Measurements from ENCODE around the gene EHD1. TPM values are rescaled to one million over a fixed set of nuclear protein-coding genes. Genes with fewer than 3 reads are reported as not detected.

EHD1 gene
- polyA plus RNA-seq, 3 donors: 30.3 to 212 (median 48.4) TPM

- Histone ChIP-seq H4K20me1 (ENCODE audit: insufficient read depth, low read length) (peaks cover 43% of the 10 kb centered on the region), H3K4me1 (ENCODE audit: control insufficient read depth in 1 of 2, insufficient read depth in 2 of 2, low read length in 2 of 2) (peaks cover 64 to 80% of the 10 kb centered on the region in 2 donors), H3K9ac (ENCODE audit: insufficient read depth, low read length, poor library complexity, severe bottlenecking) (peak overlapping the region; percentile 16), H3K4me2 (replicated peaks; ENCODE audit: extremely low read depth, low read length, poor library complexity, severe bottlenecking) (peak overlapping the region; percentile 5), H3K36me3 (replicated peaks in 1 of 2; ENCODE audit: control insufficient read depth in 1 of 2, insufficient read depth in 2 of 2, low read length in 2 of 2) (peaks cover 23 to 24% of the 10 kb centered on the region in 2 donors), H3K79me2 (ENCODE audit: insufficient read depth, low read length) (peaks cover 16% of the 10 kb centered on the region), H3K27me3 (ENCODE audit: control insufficient read depth in 2 of 2, insufficient read depth in 2 of 2, low read length in 2 of 2) (no peaks in the 10 kb centered on the region), H2AFZ (ENCODE audit: insufficient read depth, low read depth, low read length, poor library complexity, severe bottlenecking) (no peak overlapping the region), H3K4me3 (replicated peaks in 1 of 3; ENCODE audit: low read depth in 2 of 3, low read length in 3 of 3) (no peak overlapping the region), H3K27ac (ENCODE audit: low read depth in 1 of 2, low read length in 2 of 2) (no peak overlapping the region), H3K9me3 (replicated peaks in 1 of 2; ENCODE audit: control insufficient read depth in 1 of 2, insufficient read depth in 1 of 2, low read length in 2 of 2) (no peaks in the 10 kb centered on the region)
- peak overlapping the region in 1 of 2 donors; percentile 46 for H3K4me3 Mint-ChIP-seq
- no peak for TF ChIP-seq CTCF (IDR thresholded peaks at IDR 0.05)
- DNase-seq: peak in 1 of 3 donors; percentile 54
- intact Hi-C loops (cut with micrococcal nuclease): no loop called here
- 46% methylated on average over 8 of the region's 13 CpGs for WGBS (ENCODE audit: insufficient coverage)
- peaks cover 0 to 2% (median 0%) of the 10 kb centered on the region in 7 donors for H3K9me3 Mint-ChIP-seq
- H3K36me3 Mint-ChIP-seq: peaks cover 46% of the 10 kb centered on the region in 2 donors
- H3K27ac Mint-ChIP-seq: peak overlapping the region in 3 of 7 donors; percentile 20 to 40 (median 21)
- peaks cover 77% of the 10 kb centered on the region for H3K4me1 Mint-ChIP-seq
- peaks cover 0 to 12% (median 6%) of the 10 kb centered on the region in 3 donors for H3K27me3 Mint-ChIP-seq (ENCODE audit: low read depth in 3 of 3)
These were observed 27.3 kb downstream of the EHD1 start for GRCh38 chr11:64850979-64851567.

- peaks cover 33 to 34% of the 10 kb centered on the region in 2 donors for H3K36me3 Mint-ChIP-seq
- peaks cover 0 to 20% (median 11%) of the 10 kb centered on the region in 3 donors for H3K27me3 Mint-ChIP-seq (ENCODE audit: low read depth in 3 of 3)
- peaks cover 36% of the 10 kb centered on the region for H4K20me1 ChIP-seq (ENCODE audit: insufficient read depth, low read length)
- no peak overlapping the region for H3K9ac ChIP-seq (ENCODE audit: insufficient read depth, low read length, poor library complexity, severe bottlenecking)
- intact Hi-C loops (cut with micrococcal nuclease): loop anchor here in 1 of 2 donors (10.0 kb wide), 2 partner anchors 65 to 165 kb away; partner anchors contain the start of gene ARL2
- no peak overlapping the region for H3K4me3 Mint-ChIP-seq
- H3K27ac ChIP-seq (ENCODE audit: low read depth in 1 of 2, low read length in 2 of 2): no peak overlapping the region
- peaks cover 73% of the 10 kb centered on the region for H3K4me1 Mint-ChIP-seq
- H3K4me1 ChIP-seq (ENCODE audit: control insufficient read depth in 1 of 2, insufficient read depth in 2 of 2, low read length in 2 of 2): peaks cover 56 to 75% of the 10 kb centered on the region in 2 donors
- H3K27me3 ChIP-seq (ENCODE audit: control insufficient read depth in 2 of 2, insufficient read depth in 2 of 2, low read length in 2 of 2): peaks cover 0 to 5% of the 10 kb centered on the region in 2 donors
- H3K27ac Mint-ChIP-seq: peak overlapping the region in 1 of 7 donors; percentile 58
- H3K9me3 Mint-ChIP-seq: peaks cover 0 to 4% (median 0%) of the 10 kb centered on the region in 7 donors
- peaks cover 23 to 24% of the 10 kb centered on the region in 2 donors for H3K36me3 ChIP-seq (replicated peaks in 1 of 2; ENCODE audit: control insufficient read depth in 1 of 2, insufficient read depth in 2 of 2, low read length in 2 of 2)
- WGBS (ENCODE audit: insufficient coverage): 96% methylated on average over 10 of the region's 19 CpGs
- TF ChIP-seq CTCF (IDR thresholded peaks at IDR 0.05): no peak
- H3K9me3 ChIP-seq (replicated peaks in 1 of 2; ENCODE audit: control insufficient read depth in 1 of 2, insufficient read depth in 1 of 2, low read length in 2 of 2): no peaks in the 10 kb centered on the region
- peaks cover 11% of the 10 kb centered on the region for H3K79me2 ChIP-seq (ENCODE audit: insufficient read depth, low read length)
- H3K4me3 ChIP-seq (replicated peaks in 1 of 3; ENCODE audit: low read depth in 2 of 3, low read length in 3 of 3): no peak overlapping the region
- no peak overlapping the region for H2AFZ ChIP-seq (ENCODE audit: insufficient read depth, low read depth, low read length, poor library complexity, severe bottlenecking)
- DNase-seq: peak in 1 of 3 donors; percentile 32
- H3K4me2 ChIP-seq (replicated peaks; ENCODE audit: extremely low read depth, low read length, poor library complexity, severe bottlenecking): no peak overlapping the region
These were observed 28.6 kb downstream of the EHD1 start for GRCh38 chr11:64849598-64850356.

Data from CD14-positive monocyte (primary cell).